GM18951 (cell line): ENCODE measurements around the gene ZMYND11.

Experiments
- POLR2A ChIP-seq: IDR thresholded peaks from 4 replicates; pipeline ENCODE4 v1.6.1; 2011; ENCODE audit warnings: mild to moderate bottlenecking; ENCODE audit not compliant: insufficient read length, insufficient read depth; ENCODE audit errors: extremely low read depth
- in situ Hi-C: fragments of 300-500 bp; cut with MboI; formaldehyde crosslinking; loops from one replicate; pipeline ENCODE4 v1.12.0; 2022; ENCODE audit warnings: low sequenced_read_pairs, mixed read lengths, inconsistent platforms; ENCODE audit not compliant: unreplicated experiment

The ZMYND11 gene

DNA sequence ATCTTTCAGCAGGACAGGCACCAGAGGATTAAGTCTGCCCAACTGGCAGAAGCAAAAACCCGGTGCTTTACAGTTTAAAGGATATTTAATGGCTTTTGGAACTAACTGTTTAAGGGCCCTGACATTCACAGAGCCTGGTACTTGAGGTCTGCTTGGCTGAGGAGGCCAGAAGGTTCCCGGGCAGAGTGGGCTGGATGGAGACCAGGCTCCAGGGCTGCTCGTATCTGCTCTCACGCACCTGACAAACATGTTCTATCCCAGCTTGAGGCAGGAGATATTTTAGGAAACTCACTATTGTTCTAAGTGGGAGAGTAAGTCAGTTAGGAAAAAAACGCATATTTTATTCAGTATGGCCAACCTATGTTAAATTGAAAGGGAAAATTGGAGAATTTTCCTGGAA, 143.5 kb downstream of the ZMYND11 start:
- in situ Hi-C loops = no loop called here
- TF ChIP-seq POLR2A = no peak

- TF ChIP-seq POLR2A = no peak
- in situ Hi-C loops = no loop called here
These were observed 144.0 kb downstream of the ZMYND11 start for GRCh38 chr10:279232-279631.

- no peak for TF ChIP-seq POLR2A
- in situ Hi-C loops = no loop called here
These were observed 144.4 kb downstream of the ZMYND11 start for GRCh38 chr10:279655-280054.

GRCh38 chr10:282294-283139, 147.3 kb downstream of the ZMYND11 start:
- TF ChIP-seq POLR2A = no peak
- in situ Hi-C loops = no loop called here

- TF ChIP-seq POLR2A = no peak
- in situ Hi-C loops = no loop called here
These were observed 147.9 kb downstream of the ZMYND11 start for GRCh38 chr10:283140-283479.

GRCh38 chr10:283916-284356, 148.7 kb downstream of the ZMYND11 start:
- in situ Hi-C loops = no loop called here
- TF ChIP-seq POLR2A = no peak

- in situ Hi-C loops = no loop called here
- TF ChIP-seq POLR2A = no peak
These were observed 150.0 kb downstream of the ZMYND11 start for GRCh38 chr10:285216-285615.

- in situ Hi-C loops = no loop called here
- TF ChIP-seq POLR2A = no peak
These were observed 151.9 kb downstream of the ZMYND11 start for GRCh38 chr10:287026-287709.

GRCh38 chr10:287814-288213, 152.6 kb downstream of the ZMYND11 start:
- in situ Hi-C loops = no loop called here
- no peak for TF ChIP-seq POLR2A

DNA sequence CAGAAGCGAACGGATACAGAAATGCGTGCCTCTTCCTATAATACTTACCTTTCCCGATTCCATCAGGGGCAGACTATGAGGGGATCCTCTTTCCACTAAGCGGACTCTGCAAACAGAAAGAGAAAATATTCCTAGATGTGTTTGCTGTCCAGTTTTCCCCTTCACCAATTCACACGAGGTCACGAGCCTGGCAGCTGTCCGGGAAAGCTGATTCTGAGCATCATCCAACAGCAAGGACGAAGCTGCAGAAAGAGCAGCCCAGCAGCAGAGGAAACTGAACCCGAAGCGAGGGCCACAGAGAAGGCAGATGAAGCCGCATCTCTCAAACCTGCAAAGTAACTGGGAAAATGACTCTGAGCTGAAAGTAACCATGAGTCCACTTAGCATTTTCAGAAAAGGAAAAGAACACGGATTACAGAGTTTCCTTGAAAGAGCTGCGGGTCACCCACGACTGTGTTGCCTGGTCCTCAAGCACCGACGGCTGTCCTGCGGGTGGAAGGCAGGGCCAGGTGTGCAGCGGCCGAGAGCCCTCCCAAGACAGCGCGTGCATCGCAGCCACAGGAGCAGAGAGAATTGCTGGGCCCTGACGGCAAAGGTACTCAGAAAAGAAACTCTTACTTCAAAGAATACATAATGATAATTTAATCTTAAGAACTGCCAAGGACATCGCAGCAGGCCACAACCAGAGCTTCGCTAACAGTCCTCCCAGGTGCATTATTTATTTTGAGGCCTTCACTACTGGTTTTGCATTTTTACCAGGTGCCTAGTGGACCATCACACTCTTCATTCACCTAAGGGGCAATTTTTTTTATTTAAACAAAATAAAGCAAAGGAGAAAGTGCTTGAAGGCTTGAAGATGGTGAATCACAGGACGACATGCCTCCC, 153.3 kb downstream of the ZMYND11 start:
- in situ Hi-C loops = no loop called here
- TF ChIP-seq POLR2A = no peak

- no peak for TF ChIP-seq POLR2A
- in situ Hi-C loops = no loop called here
These were observed 154.3 kb downstream of the ZMYND11 start for GRCh38 chr10:289581-289980.

DNA sequence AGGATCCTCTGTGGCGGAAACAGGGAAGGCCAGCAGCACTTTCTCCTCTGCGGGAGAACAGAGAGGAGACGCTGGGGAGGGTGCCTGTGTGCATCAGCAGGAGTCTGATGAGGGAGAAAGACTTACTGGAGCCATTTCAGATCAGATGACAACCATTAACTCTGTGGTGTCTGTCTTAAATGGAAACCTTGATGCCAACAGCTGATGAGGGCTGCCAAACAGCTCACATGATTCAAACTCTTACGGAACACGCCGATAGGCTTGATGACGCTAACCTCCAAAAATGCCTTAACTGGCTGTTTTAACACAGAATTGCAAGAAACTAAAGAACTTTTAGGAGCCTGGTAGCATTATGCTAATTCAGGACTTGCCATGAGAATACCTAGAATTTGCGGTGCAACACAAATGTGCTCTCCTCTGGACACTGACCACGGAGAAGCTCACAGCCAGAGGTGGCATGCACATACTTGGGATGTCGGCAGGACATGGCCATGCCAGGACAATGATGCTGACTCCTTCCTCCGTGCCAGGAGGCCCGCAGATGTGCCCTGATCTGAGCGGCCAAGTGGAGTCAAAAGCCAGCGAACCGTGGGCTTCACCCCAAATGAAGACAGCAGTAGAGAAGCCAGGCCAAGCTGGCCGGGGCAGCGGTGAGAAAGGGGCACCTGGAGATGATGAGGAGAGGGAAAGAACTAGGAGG, 154.9 kb downstream of the ZMYND11 start:
- no peak for TF ChIP-seq POLR2A
- in situ Hi-C loops = no loop called here

GRCh38 chr10:293636-294035, 158.4 kb downstream of the ZMYND11 start:
- no peak for TF ChIP-seq POLR2A
- in situ Hi-C loops = no loop called here
